OCI-LY1 (cell line): ENCODE measurements around the gene RTBDN.

ENCODE experiments used
- EZH2 ChIP-seq: fragments of 200-600 bp; sonication (generic), shearing (Covaris generic); IDR thresholded peaks from 2 replicates; pipeline ENCODE4 v1.8.0; 2017; ENCODE audit warnings: borderline replicate concordance, mixed run types, mild to moderate bottlenecking, antibody characterized with exemption, low read length, moderate library complexity, mixed read lengths
- TF ChIP-seq, protein P1 (sequence below): fragments of 200-600 bp; sonication (generic), shearing (Covaris generic); IDR thresholded peaks from 2 replicates; pipeline ENCODE4 v1.5.1; 2017; ENCODE audit warnings: mild to moderate bottlenecking, antibody characterized with exemption, low read length, moderate library complexity, mixed read lengths

DNA sequence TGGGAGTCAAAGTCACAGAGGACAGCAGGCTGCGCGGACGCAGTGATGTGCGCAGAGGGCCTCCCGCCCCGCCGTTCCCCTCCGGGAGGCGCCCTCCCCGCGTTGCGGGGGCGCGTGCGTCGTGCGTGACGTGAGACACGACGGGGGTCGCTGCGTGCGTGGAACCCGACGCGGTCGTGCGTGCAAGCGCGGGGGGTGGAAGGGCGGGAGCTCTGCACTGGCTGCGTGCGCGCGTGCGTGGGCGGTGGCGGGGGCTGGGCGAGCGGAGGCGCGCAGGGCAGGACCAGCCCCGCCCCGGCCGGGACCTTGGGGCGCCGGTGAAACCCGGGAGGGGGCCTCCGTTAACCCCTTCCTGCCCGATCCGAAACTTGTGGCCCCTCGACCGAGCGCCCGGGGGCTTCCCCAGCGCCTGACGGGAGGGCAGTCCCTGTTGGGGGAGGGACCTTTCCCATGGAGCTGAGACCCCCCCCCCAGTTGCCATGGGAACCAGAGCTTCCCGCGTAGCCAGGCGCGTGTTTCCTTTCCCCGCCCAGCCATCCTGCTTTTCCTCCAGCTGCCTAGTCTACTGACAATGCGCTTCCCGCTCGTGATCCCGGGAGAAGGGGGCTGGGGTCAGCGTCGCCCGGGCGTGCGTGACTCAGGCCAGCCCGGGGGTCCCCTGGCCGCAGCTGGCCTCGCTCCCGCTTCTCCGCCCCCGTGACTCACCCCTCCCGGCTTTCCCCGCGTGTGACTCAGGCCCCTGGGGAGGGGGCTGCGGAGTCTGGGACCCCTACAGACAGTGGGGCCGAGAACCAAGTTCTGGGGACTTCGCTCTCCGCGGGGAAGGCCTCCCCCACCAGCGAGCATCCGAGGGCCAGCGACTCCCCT, 51.7 kb downstream of the RTBDN start:
- TF ChIP-seq, protein P1, sequence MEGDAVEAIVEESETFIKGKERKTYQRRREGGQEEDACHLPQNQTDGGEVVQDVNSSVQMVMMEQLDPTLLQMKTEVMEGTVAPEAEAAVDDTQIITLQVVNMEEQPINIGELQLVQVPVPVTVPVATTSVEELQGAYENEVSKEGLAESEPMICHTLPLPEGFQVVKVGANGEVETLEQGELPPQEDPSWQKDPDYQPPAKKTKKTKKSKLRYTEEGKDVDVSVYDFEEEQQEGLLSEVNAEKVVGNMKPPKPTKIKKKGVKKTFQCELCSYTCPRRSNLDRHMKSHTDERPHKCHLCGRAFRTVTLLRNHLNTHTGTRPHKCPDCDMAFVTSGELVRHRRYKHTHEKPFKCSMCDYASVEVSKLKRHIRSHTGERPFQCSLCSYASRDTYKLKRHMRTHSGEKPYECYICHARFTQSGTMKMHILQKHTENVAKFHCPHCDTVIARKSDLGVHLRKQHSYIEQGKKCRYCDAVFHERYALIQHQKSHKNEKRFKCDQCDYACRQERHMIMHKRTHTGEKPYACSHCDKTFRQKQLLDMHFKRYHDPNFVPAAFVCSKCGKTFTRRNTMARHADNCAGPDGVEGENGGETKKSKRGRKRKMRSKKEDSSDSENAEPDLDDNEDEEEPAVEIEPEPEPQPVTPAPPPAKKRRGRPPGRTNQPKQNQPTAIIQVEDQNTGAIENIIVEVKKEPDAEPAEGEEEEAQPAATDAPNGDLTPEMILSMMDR = no peak
- TF ChIP-seq EZH2 = no peak
